Nephron (organoid): Measurements from ENCODE around the gene RND2.

Experiments
- H3K27ac Mint-ChIP-seq, 3 experiments: 2 replicates each; pipeline ENCODE4 v1.8.0; 2020; ENCODE audit warnings: mixed read lengths in 3 of 3, mild to moderate bottlenecking in 2 of 3, moderate library complexity in 1 of 3
- H3K27me3 Mint-ChIP-seq: 2 replicates; pipeline ENCODE4 v1.8.0; 2021; ENCODE audit warnings: low read depth, mild to moderate bottlenecking, moderate library complexity, mixed read lengths
- H3K36me3 Mint-ChIP-seq: 2 replicates; pipeline ENCODE4 v1.8.0; 2020; ENCODE audit warnings: low read depth, mixed read lengths
- H3K4me1 Mint-ChIP-seq: 2 replicates; pipeline ENCODE4 v1.8.0; 2020; ENCODE audit warnings: mixed read lengths
- H3K4me3 Mint-ChIP-seq, 3 experiments: 2 replicates each; pipeline ENCODE4 v1.8.0; 2020; ENCODE audit warnings: mild to moderate bottlenecking in 3 of 3, mixed read lengths in 3 of 3, moderate library complexity in 2 of 3
- H3K9me3 Mint-ChIP-seq: 2 replicates; pipeline ENCODE4 v1.8.0; 2020; ENCODE audit warnings: mixed read lengths
- CTCF ChIP-seq, 3 experiments: fragments of 200-600 bp; sonication (generic); IDR thresholded peaks; one replicate each; pipeline ENCODE4 v1.5.0; 2021; ENCODE audit warnings: antibody characterized with exemption in 3 of 3; ENCODE audit not compliant: unreplicated experiment in 3 of 3

Gene RND2

GRCh38 chr17:43003542-43004172 is 21.4 kb upstream of the RND2 start:
- Mint-ChIP-seq H3K27me3 (no peaks in the 10 kb centered on the region), H3K4me1 (peaks cover 19% of the 10 kb centered on the region)

GRCh38 chr17:43006639-43007551 is 18.1 kb upstream of the RND2 start, which contains the start of gene IFI35:
Gene IFI35, plus strand, starts transcription at chr17:43006784. Its CDS starts 164 bp downstream, at chr17:43006948.
- Mint-ChIP-seq H3K9me3 (no peaks in the 10 kb centered on the region), H3K36me3 (peaks cover 25% of the 10 kb centered on the region), H3K4me3 (peak within 1 kb of the TSS; percentile 82 to 94 (median 92)), H3K4me1 (peaks cover 6% of the 10 kb centered on the region), H3K27ac (peak within 1 kb of the TSS; percentile 90 to 98 (median 96)), H3K27me3 (no peaks in the 10 kb centered on the region)
- peak in 1 of 3 experiments; percentile 28 for TF ChIP-seq CTCF (IDR thresholded peaks at IDR 0.05; ENCODE audit: unreplicated experiment in 3 of 3)

More at GRCh38 chr17:43003542-43004172, 21.4 kb upstream of the RND2 start:
- Mint-ChIP-seq H3K36me3 (peaks cover 46% of the 10 kb centered on the region), H3K4me3 (peak overlapping the region in 2 of 3 experiments; percentile 8 to 10), H3K9me3 (no peaks in the 10 kb centered on the region), H3K27ac (peak overlapping the region in 1 of 3 experiments; percentile 32)
- TF ChIP-seq CTCF (IDR thresholded peaks at IDR 0.05; ENCODE audit: unreplicated experiment in 3 of 3): no peak

GRCh38 chr17:43010667-43011308 is 14.2 kb upstream of the RND2 start:
- Mint-ChIP-seq H3K4me3 (no peak overlapping the region), H3K27ac (no peak overlapping the region), H3K27me3 (no peaks in the 10 kb centered on the region), H3K4me1 (peaks cover 13% of the 10 kb centered on the region), H3K9me3 (no peaks in the 10 kb centered on the region), H3K36me3 (peaks cover 11% of the 10 kb centered on the region)
- no peak for TF ChIP-seq CTCF (IDR thresholded peaks at IDR 0.05; ENCODE audit: unreplicated experiment in 3 of 3)

GRCh38 chr17:43011728-43012472 is 13.1 kb upstream of the RND2 start:
- Mint-ChIP-seq H3K9me3 (no peaks in the 10 kb centered on the region), H3K4me1 (peaks cover 8% of the 10 kb centered on the region), H3K4me3 (no peak overlapping the region), H3K27ac (no peak overlapping the region), H3K27me3 (no peaks in the 10 kb centered on the region), H3K36me3 (peaks cover 15% of the 10 kb centered on the region)
- TF ChIP-seq CTCF (IDR thresholded peaks at IDR 0.05; ENCODE audit: unreplicated experiment in 3 of 3): no peak

GRCh38 chr17:43013296-43013695 is 11.7 kb upstream of the RND2 start:
- H3K4me3 Mint-ChIP-seq: no peak overlapping the region
- TF ChIP-seq CTCF (IDR thresholded peaks at IDR 0.05; ENCODE audit: unreplicated experiment in 3 of 3): no peak
- H3K36me3 Mint-ChIP-seq: peaks cover 19% of the 10 kb centered on the region
- H3K27ac Mint-ChIP-seq: no peak overlapping the region
- no peaks in the 10 kb centered on the region for H3K27me3 Mint-ChIP-seq
- H3K9me3 Mint-ChIP-seq: no peaks in the 10 kb centered on the region
- H3K4me1 Mint-ChIP-seq: peaks cover 7% of the 10 kb centered on the region
